GM23338 (cell line): ENCODE data around the gene EHF. TPM values are rescaled to one million over a fixed set of nuclear protein-coding genes. Genes with fewer than 3 reads are reported as not detected.

Source experiments
- ATAC-seq: fragments of 200-7000 bp; cut with Tn5 transposase; 3 replicates; pipeline ENCODE4 v1.9.1; 2020
- DNase-seq: peaks from one replicate; pipeline ENCODE4 v3.0.0-alpha.2; 2015; ENCODE audit warnings: low spot score
- H2AFZ ChIP-seq: fragments of 200-600 bp; sonication (generic); 2 replicates; pipeline ENCODE4 v1.8.0; 2016; ENCODE audit warnings: antibody characterized with exemption, mild to moderate bottlenecking, moderate library complexity
- H3F3A ChIP-seq: fragments of 200-600 bp; sonication (generic); replicated peaks from 2 replicates; pipeline ENCODE4 v1.8.0; 2017; ENCODE audit warnings: antibody characterized with exemption, mixed run types, low read depth
- H3K27ac ChIP-seq: fragments of 200-600 bp; sonication (generic); 2 replicates; pipeline ENCODE4 v1.6.1; 2016; ENCODE audit warnings: low read depth
- H3K27me3 ChIP-seq: fragments of 200-600 bp; sonication (generic); 2 replicates; pipeline ENCODE4 v1.8.0; 2016; ENCODE audit warnings: mild to moderate bottlenecking, mixed run types, moderate library complexity; ENCODE audit not compliant: insufficient read depth
- H3K36me3 ChIP-seq: fragments of 200-600 bp; sonication (generic); 2 replicates; pipeline ENCODE4 v1.8.0; 2016; ENCODE audit warnings: mild to moderate bottlenecking; ENCODE audit not compliant: insufficient read depth
- H3K4me1 ChIP-seq: fragments of 200-600 bp; sonication (generic); 2 replicates; pipeline ENCODE4 v1.8.0; 2016; ENCODE audit warnings: mild to moderate bottlenecking, moderate library complexity; ENCODE audit not compliant: insufficient read depth
- H3K4me2 ChIP-seq: fragments of 200-600 bp; sonication (generic); 2 replicates; pipeline ENCODE4 v1.7.1; 2017; ENCODE audit warnings: mixed run types
- H3K4me3 ChIP-seq: fragments of 200-600 bp; sonication (generic); 2 replicates; pipeline ENCODE4 v1.6.1; 2016; ENCODE audit warnings: mixed run types
- H3K79me2 ChIP-seq: fragments of 200-600 bp; sonication (generic); replicated peaks from 2 replicates; pipeline ENCODE4 v1.8.0; 2017; ENCODE audit warnings: mild to moderate bottlenecking; ENCODE audit not compliant: insufficient read depth
- H3K9me2 ChIP-seq: fragments of 200-600 bp; sonication (generic); 2 replicates; pipeline ENCODE4 v1.8.0; 2017; ENCODE audit not compliant: insufficient read depth
- H4K20me1 ChIP-seq: fragments of 200-600 bp; sonication (generic); replicated peaks from 2 replicates; pipeline ENCODE4 v1.8.0; 2017; ENCODE audit warnings: mild to moderate bottlenecking; ENCODE audit not compliant: insufficient read depth
- H3K27ac Mint-ChIP-seq: 2 replicates; pipeline ENCODE4 v1.8.0; 2020; ENCODE audit warnings: inconsistent platforms, mild to moderate bottlenecking, moderate library complexity, mixed read lengths
- H3K27me3 Mint-ChIP-seq: 3 replicates; pipeline ENCODE4 v1.8.0; 2022; ENCODE audit warnings: low read depth, mild to moderate bottlenecking, moderate library complexity, mixed read lengths, inconsistent platforms; ENCODE audit not compliant: insufficient read depth, poor library complexity
- H3K36me3 Mint-ChIP-seq: 3 replicates; pipeline ENCODE4 v1.8.0; 2021; ENCODE audit warnings: low read depth, mild to moderate bottlenecking, inconsistent platforms, moderate library complexity, mixed read lengths
- H3K4me1 Mint-ChIP-seq: 3 replicates; pipeline ENCODE4 v1.8.0; 2020; ENCODE audit warnings: mild to moderate bottlenecking, inconsistent platforms, mixed read lengths
- H3K4me3 Mint-ChIP-seq: 3 replicates; pipeline ENCODE4 v1.8.0; 2021; ENCODE audit warnings: moderate library complexity, mild to moderate bottlenecking, inconsistent platforms, mixed read lengths
- H3K9me3 Mint-ChIP-seq: 3 replicates; pipeline ENCODE4 v1.8.0; 2020; ENCODE audit warnings: moderate library complexity, mild to moderate bottlenecking, inconsistent platforms, mixed read lengths
- CREB1 ChIP-seq: fragments of 250-450 bp; sonication (Bioruptor Pico); IDR thresholded peaks from 2 replicates; pipeline ENCODE4 v1.5.0; 2020; ENCODE audit warnings: low read depth, mild to moderate bottlenecking, moderate library complexity
- EZH2 ChIP-seq: fragments of 200-600 bp; sonication (generic); IDR thresholded peaks from one replicate; pipeline ENCODE4 v1.8.0; 2017; ENCODE audit warnings: antibody characterized with exemption, mild to moderate bottlenecking, low read depth; ENCODE audit not compliant: unreplicated experiment
- EZH2phosphoT487 ChIP-seq: fragments of 200-600 bp; sonication (generic); IDR thresholded peaks from one replicate; pipeline ENCODE4 v1.8.1; 2018; ENCODE audit warnings: antibody characterized with exemption; ENCODE audit not compliant: unreplicated experiment
- JUNB ChIP-seq: IDR thresholded peaks from one replicate; pipeline ENCODE4 v1.6.1; 2016; ENCODE audit warnings: antibody characterized with exemption; ENCODE audit not compliant: unreplicated experiment
- NANOG ChIP-seq: IDR thresholded peaks from 2 replicates; pipeline ENCODE4 v1.6.1; 2016; ENCODE audit warnings: antibody characterized with exemption, borderline replicate concordance
- POLR2AphosphoS5 ChIP-seq: IDR thresholded peaks from 2 replicates; pipeline ENCODE4 v1.6.1; 2016; ENCODE audit warnings: antibody characterized with exemption, low read depth
- STAT1 ChIP-seq: IDR thresholded peaks from one replicate; pipeline ENCODE4 v1.6.1; 2016; ENCODE audit warnings: antibody characterized with exemption; ENCODE audit not compliant: unreplicated experiment
- ZNF114 ChIP-seq: fragments of 250-450 bp; sonication (Bioruptor Pico); IDR thresholded peaks from 2 replicates; pipeline ENCODE4 v1.5.0; 2020; ENCODE audit warnings: mild to moderate bottlenecking, moderate library complexity
- ZNF331 ChIP-seq: fragments of 250-450 bp; sonication (Bioruptor Pico); IDR thresholded peaks from 2 replicates; pipeline ENCODE4 v1.5.0; 2020; ENCODE audit warnings: low read depth, mild to moderate bottlenecking, moderate library complexity
- polyA plus RNA-seq: library from polyadenylated mRNA; unstranded; fragments of >200 nt; fragmentation: Nextera tagmentation; extraction: Ambion mirVana; gene quantifications from 2 replicates; pipeline ENCODE4 v1.2.1, GENCODE V29; 2016
- total RNA-seq: library from RNA; depleted of rRNA; stranded (reverse); fragments of >200 nt; shearing (Covaris generic); gene quantifications from 2 replicates; pipeline ENCODE4 v1.2.3, GENCODE V29; 2014
- TF ChIP-seq, protein P1 (sequence below): IDR thresholded peaks from one replicate; pipeline ENCODE4 v1.6.1; 2018; ENCODE audit warnings: antibody characterized with exemption; ENCODE audit not compliant: unreplicated experiment
- TF ChIP-seq, protein P2 (sequence below): IDR thresholded peaks from 2 replicates; pipeline ENCODE4 v1.6.1; 2016; ENCODE audit warnings: antibody characterized with exemption
- TF ChIP-seq, protein P3 (sequence below), 2 experiments: fragments of 200-600 bp in 1 of 2; sonication (generic) in 1 of 2; conservative IDR thresholded peaks; 2 replicates each; pipeline versions ENCODE4 v1.5.1 to v1.6.1; 2016 to 2017; ENCODE audit warnings: antibody characterized with exemption in 2 of 2, low read depth in 2 of 2, mild to moderate bottlenecking in 2 of 2, moderate library complexity in 1 of 2
- TF ChIP-seq, protein P4 (sequence below): fragments of 250-450 bp; sonication (Bioruptor Pico); IDR thresholded peaks from 2 replicates; pipeline ENCODE4 v1.5.0; 2020; ENCODE audit warnings: mild to moderate bottlenecking, moderate library complexity

Gene EHF
- total and polyA plus RNA-seq, 2 experiments from 2014 or later, result not detected

DNA sequence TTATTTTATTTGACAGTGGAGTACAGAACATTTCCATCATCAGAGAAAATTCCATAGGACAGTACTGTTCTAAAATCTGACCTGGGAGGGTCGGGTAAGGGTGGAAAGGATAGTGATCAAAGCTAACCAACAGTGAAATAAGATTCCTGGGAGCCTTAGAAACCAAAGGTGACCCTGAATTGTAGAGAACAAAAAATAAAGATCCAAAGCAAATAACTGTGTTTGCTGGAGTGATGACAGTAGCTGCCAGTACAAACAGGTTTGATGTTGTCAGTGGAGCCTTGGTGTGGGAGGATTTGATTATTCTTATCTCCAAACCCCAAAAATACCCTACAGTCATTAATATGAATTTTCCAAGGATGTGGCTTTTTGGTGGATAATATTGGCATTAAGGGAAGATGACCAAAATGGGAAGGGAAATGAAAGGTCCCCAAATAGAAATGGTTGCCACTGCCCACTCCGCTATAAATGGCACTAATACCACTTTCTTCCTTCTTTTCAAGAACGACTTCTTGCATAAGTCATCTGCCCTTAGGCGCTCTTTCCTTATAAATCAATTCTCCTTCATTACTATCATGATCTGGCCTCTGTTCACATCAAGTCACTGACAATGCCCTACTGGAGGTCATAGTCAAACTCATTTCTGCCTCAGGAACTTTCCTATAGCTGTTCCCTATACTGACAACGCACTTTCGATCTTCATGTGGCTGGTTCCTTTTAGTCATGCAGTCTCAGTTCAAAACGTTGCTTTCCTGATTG lies 44.4 kb downstream of the EHF start:
- H3K36me3 ChIP-seq, result no peaks in the 10 kb centered on the region
- Mint-ChIP-seq H3K9me3 (no peaks in the 10 kb centered on the region), H3K36me3 (no peaks in the 10 kb centered on the region), H3K27me3 (peaks cover 3% of the 10 kb centered on the region), H3K4me3 (no peak overlapping the region), H3K27ac (no peak overlapping the region), H3K4me1 (peaks cover 5% of the 10 kb centered on the region; the same call in 2 of the 3 replicates)
- peaks cover 7% of the 10 kb centered on the region for H3K4me1 ChIP-seq
- DNase-seq (no peak), ATAC-seq (no peak)
- H3F3A ChIP-seq, result no peaks in the 10 kb centered on the region
- TF ChIP-seq POLR2AphosphoS5, result no peak
- TF ChIP-seq EZH2phosphoT487, result no peak
- no peak for TF ChIP-seq CREB1 (CRISPR knock-in tag)
- TF ChIP-seq STAT1, result no peak
- no peak for TF ChIP-seq EZH2
- TF ChIP-seq, protein P1, sequence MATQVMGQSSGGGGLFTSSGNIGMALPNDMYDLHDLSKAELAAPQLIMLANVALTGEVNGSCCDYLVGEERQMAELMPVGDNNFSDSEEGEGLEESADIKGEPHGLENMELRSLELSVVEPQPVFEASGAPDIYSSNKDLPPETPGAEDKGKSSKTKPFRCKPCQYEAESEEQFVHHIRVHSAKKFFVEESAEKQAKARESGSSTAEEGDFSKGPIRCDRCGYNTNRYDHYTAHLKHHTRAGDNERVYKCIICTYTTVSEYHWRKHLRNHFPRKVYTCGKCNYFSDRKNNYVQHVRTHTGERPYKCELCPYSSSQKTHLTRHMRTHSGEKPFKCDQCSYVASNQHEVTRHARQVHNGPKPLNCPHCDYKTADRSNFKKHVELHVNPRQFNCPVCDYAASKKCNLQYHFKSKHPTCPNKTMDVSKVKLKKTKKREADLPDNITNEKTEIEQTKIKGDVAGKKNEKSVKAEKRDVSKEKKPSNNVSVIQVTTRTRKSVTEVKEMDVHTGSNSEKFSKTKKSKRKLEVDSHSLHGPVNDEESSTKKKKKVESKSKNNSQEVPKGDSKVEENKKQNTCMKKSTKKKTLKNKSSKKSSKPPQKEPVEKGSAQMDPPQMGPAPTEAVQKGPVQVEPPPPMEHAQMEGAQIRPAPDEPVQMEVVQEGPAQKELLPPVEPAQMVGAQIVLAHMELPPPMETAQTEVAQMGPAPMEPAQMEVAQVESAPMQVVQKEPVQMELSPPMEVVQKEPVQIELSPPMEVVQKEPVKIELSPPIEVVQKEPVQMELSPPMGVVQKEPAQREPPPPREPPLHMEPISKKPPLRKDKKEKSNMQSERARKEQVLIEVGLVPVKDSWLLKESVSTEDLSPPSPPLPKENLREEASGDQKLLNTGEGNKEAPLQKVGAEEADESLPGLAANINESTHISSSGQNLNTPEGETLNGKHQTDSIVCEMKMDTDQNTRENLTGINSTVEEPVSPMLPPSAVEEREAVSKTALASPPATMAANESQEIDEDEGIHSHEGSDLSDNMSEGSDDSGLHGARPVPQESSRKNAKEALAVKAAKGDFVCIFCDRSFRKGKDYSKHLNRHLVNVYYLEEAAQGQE, result no peak
- TF ChIP-seq, protein P2, sequence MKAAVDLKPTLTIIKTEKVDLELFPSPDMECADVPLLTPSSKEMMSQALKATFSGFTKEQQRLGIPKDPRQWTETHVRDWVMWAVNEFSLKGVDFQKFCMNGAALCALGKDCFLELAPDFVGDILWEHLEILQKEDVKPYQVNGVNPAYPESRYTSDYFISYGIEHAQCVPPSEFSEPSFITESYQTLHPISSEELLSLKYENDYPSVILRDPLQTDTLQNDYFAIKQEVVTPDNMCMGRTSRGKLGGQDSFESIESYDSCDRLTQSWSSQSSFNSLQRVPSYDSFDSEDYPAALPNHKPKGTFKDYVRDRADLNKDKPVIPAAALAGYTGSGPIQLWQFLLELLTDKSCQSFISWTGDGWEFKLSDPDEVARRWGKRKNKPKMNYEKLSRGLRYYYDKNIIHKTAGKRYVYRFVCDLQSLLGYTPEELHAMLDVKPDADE, result no peak
- TF ChIP-seq NANOG, result no peak
- TF ChIP-seq, protein P3, sequence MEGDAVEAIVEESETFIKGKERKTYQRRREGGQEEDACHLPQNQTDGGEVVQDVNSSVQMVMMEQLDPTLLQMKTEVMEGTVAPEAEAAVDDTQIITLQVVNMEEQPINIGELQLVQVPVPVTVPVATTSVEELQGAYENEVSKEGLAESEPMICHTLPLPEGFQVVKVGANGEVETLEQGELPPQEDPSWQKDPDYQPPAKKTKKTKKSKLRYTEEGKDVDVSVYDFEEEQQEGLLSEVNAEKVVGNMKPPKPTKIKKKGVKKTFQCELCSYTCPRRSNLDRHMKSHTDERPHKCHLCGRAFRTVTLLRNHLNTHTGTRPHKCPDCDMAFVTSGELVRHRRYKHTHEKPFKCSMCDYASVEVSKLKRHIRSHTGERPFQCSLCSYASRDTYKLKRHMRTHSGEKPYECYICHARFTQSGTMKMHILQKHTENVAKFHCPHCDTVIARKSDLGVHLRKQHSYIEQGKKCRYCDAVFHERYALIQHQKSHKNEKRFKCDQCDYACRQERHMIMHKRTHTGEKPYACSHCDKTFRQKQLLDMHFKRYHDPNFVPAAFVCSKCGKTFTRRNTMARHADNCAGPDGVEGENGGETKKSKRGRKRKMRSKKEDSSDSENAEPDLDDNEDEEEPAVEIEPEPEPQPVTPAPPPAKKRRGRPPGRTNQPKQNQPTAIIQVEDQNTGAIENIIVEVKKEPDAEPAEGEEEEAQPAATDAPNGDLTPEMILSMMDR (conservative IDR thresholded peaks at IDR 0.05; ENCODE audit: low read depth in 2 of 2), result no peak
- TF ChIP-seq JUNB, result no peak
- no peak for TF ChIP-seq ZNF114 (CRISPR knock-in tag)
- TF ChIP-seq, protein P4, sequence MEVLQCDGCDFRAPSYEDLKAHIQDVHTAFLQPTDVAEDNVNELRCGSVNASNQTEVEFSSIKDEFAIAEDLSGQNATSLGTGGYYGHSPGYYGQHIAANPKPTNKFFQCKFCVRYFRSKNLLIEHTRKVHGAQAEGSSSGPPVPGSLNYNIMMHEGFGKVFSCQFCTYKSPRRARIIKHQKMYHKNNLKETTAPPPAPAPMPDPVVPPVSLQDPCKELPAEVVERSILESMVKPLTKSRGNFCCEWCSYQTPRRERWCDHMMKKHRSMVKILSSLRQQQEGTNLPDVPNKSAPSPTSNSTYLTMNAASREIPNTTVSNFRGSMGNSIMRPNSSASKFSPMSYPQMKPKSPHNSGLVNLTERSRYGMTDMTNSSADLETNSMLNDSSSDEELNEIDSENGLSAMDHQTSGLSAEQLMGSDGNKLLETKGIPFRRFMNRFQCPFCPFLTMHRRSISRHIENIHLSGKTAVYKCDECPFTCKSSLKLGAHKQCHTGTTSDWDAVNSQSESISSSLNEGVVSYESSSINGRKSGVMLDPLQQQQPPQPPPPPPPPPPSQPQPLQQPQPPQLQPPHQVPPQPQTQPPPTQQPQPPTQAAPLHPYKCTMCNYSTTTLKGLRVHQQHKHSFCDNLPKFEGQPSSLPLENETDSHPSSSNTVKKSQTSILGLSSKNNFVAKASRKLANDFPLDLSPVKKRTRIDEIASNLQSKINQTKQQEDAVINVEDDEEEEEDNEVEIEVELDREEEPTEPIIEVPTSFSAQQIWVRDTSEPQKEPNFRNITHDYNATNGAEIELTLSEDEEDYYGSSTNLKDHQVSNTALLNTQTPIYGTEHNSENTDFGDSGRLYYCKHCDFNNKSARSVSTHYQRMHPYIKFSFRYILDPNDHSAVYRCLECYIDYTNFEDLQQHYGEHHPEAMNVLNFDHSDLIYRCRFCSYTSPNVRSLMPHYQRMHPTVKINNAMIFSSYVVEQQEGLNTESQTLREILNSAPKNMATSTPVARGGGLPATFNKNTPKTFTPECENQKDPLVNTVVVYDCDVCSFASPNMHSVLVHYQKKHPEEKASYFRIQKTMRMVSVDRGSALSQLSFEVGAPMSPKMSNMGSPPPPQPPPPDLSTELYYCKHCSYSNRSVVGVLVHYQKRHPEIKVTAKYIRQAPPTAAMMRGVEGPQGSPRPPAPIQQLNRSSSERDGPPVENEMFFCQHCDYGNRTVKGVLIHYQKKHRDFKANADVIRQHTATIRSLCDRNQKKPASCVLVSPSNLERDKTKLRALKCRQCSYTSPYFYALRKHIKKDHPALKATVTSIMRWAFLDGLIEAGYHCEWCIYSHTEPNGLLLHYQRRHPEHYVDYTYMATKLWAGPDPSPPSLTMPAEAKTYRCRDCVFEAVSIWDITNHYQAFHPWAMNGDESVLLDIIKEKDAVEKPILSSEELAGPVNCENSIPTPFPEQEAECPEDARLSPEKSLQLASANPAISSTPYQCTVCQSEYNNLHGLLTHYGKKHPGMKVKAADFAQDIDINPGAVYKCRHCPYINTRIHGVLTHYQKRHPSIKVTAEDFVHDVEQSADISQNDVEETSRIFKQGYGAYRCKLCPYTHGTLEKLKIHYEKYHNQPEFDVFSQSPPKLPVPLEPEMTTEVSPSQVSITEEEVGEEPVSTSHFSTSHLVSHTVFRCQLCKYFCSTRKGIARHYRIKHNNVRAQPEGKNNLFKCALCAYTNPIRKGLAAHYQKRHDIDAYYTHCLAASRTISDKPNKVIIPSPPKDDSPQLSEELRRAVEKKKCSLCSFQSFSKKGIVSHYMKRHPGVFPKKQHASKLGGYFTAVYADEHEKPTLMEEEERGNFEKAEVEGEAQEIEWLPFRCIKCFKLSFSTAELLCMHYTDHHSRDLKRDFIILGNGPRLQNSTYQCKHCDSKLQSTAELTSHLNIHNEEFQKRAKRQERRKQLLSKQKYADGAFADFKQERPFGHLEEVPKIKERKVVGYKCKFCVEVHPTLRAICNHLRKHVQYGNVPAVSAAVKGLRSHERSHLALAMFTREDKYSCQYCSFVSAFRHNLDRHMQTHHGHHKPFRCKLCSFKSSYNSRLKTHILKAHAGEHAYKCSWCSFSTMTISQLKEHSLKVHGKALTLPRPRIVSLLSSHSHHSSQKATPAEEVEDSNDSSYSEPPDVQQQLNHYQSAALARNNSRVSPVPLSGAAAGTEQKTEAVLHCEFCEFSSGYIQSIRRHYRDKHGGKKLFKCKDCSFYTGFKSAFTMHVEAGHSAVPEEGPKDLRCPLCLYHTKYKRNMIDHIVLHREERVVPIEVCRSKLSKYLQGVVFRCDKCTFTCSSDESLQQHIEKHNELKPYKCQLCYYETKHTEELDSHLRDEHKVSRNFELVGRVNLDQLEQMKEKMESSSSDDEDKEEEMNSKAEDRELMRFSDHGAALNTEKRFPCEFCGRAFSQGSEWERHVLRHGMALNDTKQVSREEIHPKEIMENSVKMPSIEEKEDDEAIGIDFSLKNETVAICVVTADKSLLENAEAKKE, result no peak
- TF ChIP-seq ZNF331 (CRISPR knock-in tag), result no peak
- H2AFZ ChIP-seq, result no peak overlapping the region
- H3K27ac ChIP-seq, result no peak overlapping the region
- no peak overlapping the region for H3K4me3 ChIP-seq
- peaks cover 9% of the 10 kb centered on the region for H3K9me2 ChIP-seq
- no peak overlapping the region for H3K4me2 ChIP-seq
- H3K27me3 ChIP-seq, result no peaks in the 10 kb centered on the region
- no peaks in the 10 kb centered on the region for H3K79me2 ChIP-seq
- no peaks in the 10 kb centered on the region for H4K20me1 ChIP-seq
